Measurements from ENCODE around the gene TMEM200B.

- TF ChIP-seq CTCF (conservative IDR thresholded peaks at IDR 0.05; ENCODE audit: low read depth, low read length) (no peak), EZH2 (IDR thresholded peaks at IDR 0.05; ENCODE audit: low read length, unreplicated experiment) (no peak), EZH2phosphoT487 (IDR thresholded peaks at IDR 0.05; ENCODE audit: borderline replicate concordance, low read length) (no peak)
Observed at GRCh38 chr1:29172415-29172939, 48.8 kb upstream of the TMEM200B start.
